ENCODE measurements around the gene PAK2. TPM values are rescaled to one million over a fixed set of nuclear protein-coding genes. Genes with fewer than 3 reads are reported as not detected.

Gene PAK2
- total and polyA plus RNA-seq, 2 of the 4 experiments (the other 2 are of a cell fraction): 31.8 to 36.0 TPM

DNA sequence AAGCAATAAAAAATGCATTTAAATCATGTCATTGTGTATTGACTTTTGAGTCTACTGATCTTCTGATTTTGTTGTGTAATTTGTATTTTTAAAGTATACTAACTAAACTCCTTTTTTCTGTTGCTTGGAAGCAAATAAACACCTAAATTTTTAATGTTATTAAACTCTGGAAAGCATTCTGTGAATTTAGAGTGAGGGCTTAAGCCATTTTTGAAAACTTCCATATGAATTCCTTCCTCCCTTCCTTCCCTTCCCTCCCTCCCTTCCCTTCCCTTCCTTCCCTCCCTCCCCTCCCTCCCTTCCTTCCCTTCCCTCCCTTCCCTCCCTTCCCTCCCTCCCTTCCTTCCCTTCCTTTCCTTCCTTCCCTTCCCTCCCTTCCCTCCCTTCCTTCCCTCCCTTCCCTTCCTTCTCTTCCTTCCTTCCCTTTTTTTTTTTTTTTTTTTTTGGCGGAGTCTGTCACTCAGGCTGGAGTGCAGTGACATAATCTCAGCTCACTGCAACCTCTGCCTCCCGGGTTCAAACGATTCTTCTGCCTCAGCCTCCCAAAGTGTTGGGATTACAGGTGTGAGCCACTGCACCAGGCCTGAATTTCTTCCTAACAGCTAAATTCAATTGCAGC lies 71.4 kb downstream of the PAK2 start:
- Histone ChIP-seq H3K4me1 (ENCODE audit: control insufficient read depth, insufficient read depth, low read length) (0 out of 2 replicates have a peak, but pooled peaks cover 1% of the 10 kb centered on the region), H4K5ac (ENCODE audit: low read depth, low read length) (no peak overlapping the region), H4K91ac (ENCODE audit: insufficient read depth, low read depth, low read length) (no peak overlapping the region), H2AK5ac (ENCODE audit: low read depth, low read length) (no peak overlapping the region), H3K18ac (ENCODE audit: low read depth, low read length) (no peak overlapping the region), H3K9me3 (ENCODE audit: control insufficient read depth, insufficient read depth, low read length) (no peaks in the 10 kb centered on the region), H3K36me3 (ENCODE audit: control insufficient read depth, insufficient read depth, low read length) (peaks cover 33% of the 10 kb centered on the region), H3K56ac (ENCODE audit: extremely low read depth, insufficient read depth, low read length) (no peak overlapping the region), H2AFZ (replicated peaks; ENCODE audit: low read length, poor library complexity) (no peak overlapping the region), H2BK15ac (ENCODE audit: low read depth, low read length) (no peak overlapping the region), H3K27ac (ENCODE audit: insufficient read depth, low read length) (no peak overlapping the region), H3K4me2 (ENCODE audit: low read depth, low read length) (no peak overlapping the region), H3K9me1 (ENCODE audit: insufficient read depth, low read length) (no peaks in the 10 kb centered on the region; the same call in 1 of the 2 replicates), H3K23ac (ENCODE audit: low read depth, low read length) (no peak overlapping the region), H2BK5ac (ENCODE audit: low read depth, low read length, poor library complexity, severe bottlenecking) (no peak overlapping the region), H3K9ac (ENCODE audit: low read depth, low read length) (no peak overlapping the region), H3K4ac (ENCODE audit: low read depth, low read length) (no peak overlapping the region), H4K20me1 (ENCODE audit: insufficient read depth, low read length) (no peaks in the 10 kb centered on the region), H3K14ac (replicated peaks; ENCODE audit: low read depth, low read length) (no peak overlapping the region), H3K27me3 (ENCODE audit: control insufficient read depth, insufficient read depth, low read length) (no peaks in the 10 kb centered on the region), H4K8ac (ENCODE audit: low read depth in 2 of 2, low read length in 2 of 2) (no peak overlapping the region), H2BK120ac (ENCODE audit: low read depth, low read length) (no peak overlapping the region), H3K79me1 (ENCODE audit: low read depth in 1 of 2, low read length in 2 of 2) (peaks cover 0 to 4% of the 10 kb centered on the region in 2 experiments; a peak in 2 of 4 replicates), H2BK20ac (ENCODE audit: low read depth, low read length) (no peak overlapping the region), H2AK9ac (replicated peaks; ENCODE audit: low read depth, low read length, poor library complexity) (no peak overlapping the region), H3K4me3 (ENCODE audit: insufficient read depth, low read depth, low read length) (no peak overlapping the region)
- dilution Hi-C loops (cut with HindIII; ENCODE audit: low sequenced_read_pairs, unreplicated experiment) (no loop called here), intact Hi-C loops (cut with micrococcal nuclease) (no loop called here), in situ Hi-C loops (cut with MboI; ENCODE audit: low sequenced_read_pairs) (no loop called here)
- ATAC-seq (ENCODE audit: low read depth) (no peak), DNase-seq (no peak)
- WGBS, 2 experiments (ENCODE audit: extremely low coverage in 2 of 2, insufficient read length in 1 of 2): no CpG with 5 or more reads among the region's 3 CpGs
- ChIA-PET POLR2A (ENCODE audit: unreplicated experiment) (no interaction called here), CTCF (no interaction called here)
- BruUV-seq (replicated peaks): no TSS peak
- TF ChIP-seq FOS (IDR thresholded peaks at IDR 0.05; ENCODE audit: low read depth, low read length) (no peak), POLR2A (IDR thresholded peaks at IDR 0.05; ENCODE audit: low read depth, low read length) (no peak), RAD21 (IDR thresholded peaks at IDR 0.05; ENCODE audit: low read length) (no peak), CTCF (conservative IDR thresholded peaks at IDR 0.05; ENCODE audit: low read depth, low read length) (no peak), BHLHE40 (IDR thresholded peaks at IDR 0.05; ENCODE audit: low read depth, low read length) (no peak), RCOR1 (IDR thresholded peaks at IDR 0.05; ENCODE audit: insufficient replicate concordance, low read length) (no peak), CHD1 (IDR thresholded peaks at IDR 0.05; ENCODE audit: low read depth, low read length) (no peak)
- TF ChIP-seq, protein P1, sequence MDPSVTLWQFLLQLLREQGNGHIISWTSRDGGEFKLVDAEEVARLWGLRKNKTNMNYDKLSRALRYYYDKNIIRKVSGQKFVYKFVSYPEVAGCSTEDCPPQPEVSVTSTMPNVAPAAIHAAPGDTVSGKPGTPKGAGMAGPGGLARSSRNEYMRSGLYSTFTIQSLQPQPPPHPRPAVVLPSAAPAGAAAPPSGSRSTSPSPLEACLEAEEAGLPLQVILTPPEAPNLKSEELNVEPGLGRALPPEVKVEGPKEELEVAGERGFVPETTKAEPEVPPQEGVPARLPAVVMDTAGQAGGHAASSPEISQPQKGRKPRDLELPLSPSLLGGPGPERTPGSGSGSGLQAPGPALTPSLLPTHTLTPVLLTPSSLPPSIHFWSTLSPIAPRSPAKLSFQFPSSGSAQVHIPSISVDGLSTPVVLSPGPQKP (IDR thresholded peaks at IDR 0.05; ENCODE audit: borderline replicate concordance, low read depth, low read length): no peak
